C4-2B (cell line): Measurements from ENCODE around the gene DNAJC13.

Experiments
- CTCF ChIP-seq: fragments of 450-650 bp; conservative IDR thresholded peaks from 2 replicates; pipeline ENCODE4 v1.5.1; 2017; ENCODE audit warnings: mild to moderate bottlenecking
- ZFX ChIP-seq: fragments of 450-650 bp; IDR thresholded peaks from 2 replicates; pipeline ENCODE4 v1.6.1; 2017

GRCh38 chr3:132536442-132537153 is 119.3 kb downstream of the DNAJC13 start:
- TF ChIP-seq CTCF (no peak), ZFX (no peak)
